Peyer's patch (tissue), 4 donors: ENCODE data around the gene NFKB1.

ENCODE experiments used
- CTCF ChIP-seq, 6 experiments: fragments of 450-650 bp in 4 of 6; fragments of 200-600 bp in 2 of 6; sonication (generic) in 1 of 6; IDR thresholded peaks; one replicate each; pipeline ENCODE4 v1.5.1; 2017 to 2019; ENCODE audit warnings: antibody characterized with exemption in 6 of 6, mild to moderate bottlenecking in 3 of 6, moderate library complexity in 1 of 6
- POLR2A ChIP-seq, 2 donors: fragments of 450-650 bp; IDR thresholded peaks; one replicate each; pipeline ENCODE4 v1.5.1; 2017; ENCODE audit warnings: antibody characterized with exemption in 2 of 2, mild to moderate bottlenecking in 2 of 2, moderate library complexity in 2 of 2

- TF ChIP-seq POLR2A (IDR thresholded peaks at IDR 0.05): no peak
- no peak for TF ChIP-seq CTCF (IDR thresholded peaks at IDR 0.05)
Observed at GRCh38 chr4:102612210-102612609, 111.1 kb downstream of the NFKB1 start.
